Activated CD4-positive, alpha-beta T cell treated with anti-CD3 and anti-CD28 coated beads for 48 hours (primary cell): ENCODE results near the gene SLC7A10.
"Not testable (repeated sequence)": the region's sequence is repeated elsewhere in the genome, so short reads cannot be mapped to it uniquely, and the experiment has no call there.

Experiments
- DNase-seq: peaks from one replicate; pipeline ENCODE4 v3.0.0-alpha.2; 2020

SLC7A10 gene

DNA sequence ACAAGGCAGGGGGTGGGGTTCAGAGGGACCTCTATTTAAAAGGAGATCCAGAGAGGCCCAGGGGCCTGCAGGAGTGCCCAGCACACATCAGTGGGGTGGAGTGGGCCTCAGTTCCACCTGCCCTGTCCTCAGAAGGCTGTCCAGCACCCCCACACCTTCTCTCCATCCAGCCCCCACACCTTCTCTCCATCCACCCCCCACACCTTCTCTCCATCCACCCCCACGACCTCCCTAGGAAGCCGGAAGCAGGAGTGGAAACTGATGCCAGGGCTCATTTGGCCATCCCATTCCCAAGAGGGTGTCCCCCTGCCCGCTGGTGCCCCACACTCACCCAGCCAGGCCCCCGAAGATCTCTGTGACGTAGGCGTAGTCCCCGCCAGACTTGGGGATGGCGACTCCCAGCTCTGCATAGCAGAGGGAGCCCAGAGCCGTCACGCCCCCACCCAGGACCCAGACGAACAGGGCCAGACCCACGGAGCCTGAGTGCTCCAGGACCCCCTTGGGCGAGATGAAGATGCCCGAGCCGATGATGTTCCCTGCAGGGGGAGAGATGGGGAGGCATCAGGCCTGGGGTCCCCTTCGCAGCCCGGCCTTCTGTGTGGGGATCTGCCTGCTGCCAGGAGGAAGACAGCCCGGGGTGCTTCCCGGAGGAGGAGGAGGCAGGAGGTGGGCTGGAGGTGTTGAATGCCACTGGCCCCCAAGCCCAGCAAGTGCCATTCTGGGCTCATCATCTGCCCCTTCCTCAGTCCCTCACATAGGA lies 10.0 kb downstream of the SLC7A10 start:
- no peak for DNase-seq

DNA sequence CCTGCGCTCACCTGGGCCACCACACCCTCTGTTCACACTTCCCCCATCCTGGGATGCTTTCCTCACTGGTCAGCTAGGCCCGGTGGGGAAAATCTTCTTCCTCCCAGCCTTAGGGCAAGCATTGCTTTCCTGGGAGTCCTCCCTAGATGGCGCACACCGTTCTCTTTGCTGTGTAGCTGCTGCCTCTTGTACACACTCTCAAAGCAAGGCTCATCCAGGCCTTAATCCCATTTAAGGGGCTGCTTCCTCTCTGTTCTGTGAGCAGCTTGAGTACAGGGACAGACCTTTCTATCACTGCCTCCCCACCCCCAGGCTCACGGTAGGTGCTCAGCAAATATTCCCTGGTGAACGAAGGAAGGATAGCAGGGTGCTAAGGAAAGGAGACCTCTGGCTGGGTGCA lies 11.1 kb downstream of the SLC7A10 start:
- DNase-seq, result no peak

GRCh38 chr19:33212436-33213172 lies 13.0 kb downstream of the SLC7A10 start:
- DNase-seq, result no peak

GRCh38 chr19:33211794-33212435 lies 13.7 kb downstream of the SLC7A10 start:
- DNase-seq, result no peak

DNA sequence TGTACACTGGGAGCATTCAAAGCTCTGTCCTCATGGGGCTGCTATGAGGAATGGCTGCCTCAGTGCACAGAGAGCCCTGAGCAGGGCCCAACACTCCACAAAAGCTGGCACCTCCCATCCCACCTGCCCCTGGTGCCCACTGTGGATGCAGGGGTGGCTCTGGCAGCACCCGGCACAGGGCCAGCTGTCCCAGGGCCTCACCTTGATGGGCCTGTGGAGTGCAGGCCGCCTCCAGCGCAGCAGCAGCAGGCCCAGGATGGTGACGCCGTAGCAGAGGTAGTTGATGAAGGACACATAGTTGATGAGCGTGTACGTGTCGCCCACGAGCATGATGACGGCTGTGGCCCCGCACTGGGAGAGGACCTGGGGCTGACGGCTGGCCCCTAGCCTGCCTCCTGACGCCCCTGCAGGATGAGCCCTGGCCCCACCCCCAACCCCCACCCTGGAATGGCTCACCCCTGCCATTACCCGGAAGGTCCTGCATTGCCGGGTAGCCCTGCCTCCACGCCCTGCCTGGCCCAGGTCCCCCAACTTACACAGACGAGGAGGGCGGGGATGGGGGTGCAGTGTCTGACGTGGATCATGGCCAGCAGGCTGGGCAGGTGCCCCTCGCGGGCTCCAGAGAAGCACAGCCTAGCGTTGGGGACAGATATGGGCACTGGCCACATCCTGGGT lies 15.2 kb downstream of the SLC7A10 start:
- no peak for DNase-seq

GRCh38 chr19:33209850-33210230 lies 15.8 kb downstream of the SLC7A10 start:
- not testable (repeated sequence) for DNase-seq

DNA sequence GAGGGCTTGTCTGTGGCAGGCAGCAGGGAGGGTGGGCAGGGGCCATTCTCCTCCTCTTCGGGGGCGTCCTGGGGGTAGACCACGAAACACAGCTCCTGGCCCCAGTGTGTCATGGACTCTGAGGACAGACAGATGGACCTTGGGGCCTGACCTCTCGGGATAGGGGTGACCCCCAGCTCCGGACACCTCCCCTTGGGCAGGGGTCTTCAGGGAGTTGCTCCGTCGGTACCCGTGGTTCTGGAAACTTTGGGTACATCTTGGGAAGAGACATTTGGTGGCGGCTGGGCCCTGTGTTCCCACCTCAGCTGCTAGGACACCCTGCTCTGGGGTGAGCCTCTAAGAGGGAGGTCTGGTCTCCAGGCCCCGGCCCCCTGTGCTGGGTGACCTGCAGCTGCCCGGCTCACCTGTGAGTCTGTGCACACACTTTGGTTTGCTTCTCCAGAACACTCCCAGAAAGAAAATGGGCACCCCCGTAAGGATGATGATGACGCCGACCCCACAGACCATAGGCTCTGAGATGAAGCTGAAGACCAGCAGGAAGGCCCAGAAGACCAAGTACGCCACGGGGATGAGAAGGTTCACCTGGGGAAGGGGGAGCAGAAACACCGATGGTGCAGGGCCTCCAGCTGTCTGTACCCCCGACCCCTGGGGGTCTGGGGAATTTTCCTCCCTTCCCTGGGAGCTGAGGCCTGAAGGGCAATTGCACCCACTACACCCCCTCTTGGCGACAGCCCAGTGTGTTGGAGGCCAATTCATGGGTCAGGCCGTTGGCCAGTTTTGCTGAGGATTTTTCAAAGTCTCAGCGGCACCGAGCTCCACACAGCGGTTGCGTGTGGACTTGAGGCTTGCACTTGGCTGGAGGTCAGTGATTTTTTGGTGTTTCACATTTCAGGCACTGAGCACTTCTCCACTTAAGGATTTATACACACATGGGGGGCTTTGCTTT lies 16.5 kb downstream of the SLC7A10 start:
- no peak for DNase-seq

- no peak for DNase-seq
Observed at GRCh38 chr19:33208371-33208895, 17.2 kb downstream of the SLC7A10 start.

DNA sequence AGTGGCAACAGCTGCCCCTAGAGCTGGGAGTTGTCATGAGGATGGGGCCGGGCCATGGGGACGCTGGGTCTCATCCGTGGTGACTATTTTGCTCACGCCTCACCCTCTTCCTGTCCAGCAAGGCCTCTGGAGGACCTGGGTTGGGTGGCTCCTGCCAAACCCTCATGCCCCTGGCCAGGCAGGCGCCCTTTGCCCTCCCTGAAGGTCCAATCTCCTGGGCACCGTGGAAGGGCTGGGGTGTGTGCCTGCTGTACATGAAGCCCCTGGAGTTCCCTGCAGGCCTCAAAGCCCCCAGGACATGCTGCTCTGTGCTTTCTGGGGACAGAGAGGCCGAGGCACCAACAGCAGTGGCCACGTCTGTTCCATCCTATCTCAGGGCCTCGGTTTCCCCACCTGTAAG lies 17.7 kb downstream of the SLC7A10 start:
- DNase-seq, result no peak

GRCh38 chr19:33207040-33207620 lies 18.5 kb downstream of the SLC7A10 start:
- DNase-seq, result no peak

- DNase-seq, result no peak
Observed at GRCh38 chr19:33206261-33207039, 19.2 kb downstream of the SLC7A10 start.

GRCh38 chr19:33205531-33206260 lies 20.0 kb downstream of the SLC7A10 start:
- DNase-seq, result no peak

DNA sequence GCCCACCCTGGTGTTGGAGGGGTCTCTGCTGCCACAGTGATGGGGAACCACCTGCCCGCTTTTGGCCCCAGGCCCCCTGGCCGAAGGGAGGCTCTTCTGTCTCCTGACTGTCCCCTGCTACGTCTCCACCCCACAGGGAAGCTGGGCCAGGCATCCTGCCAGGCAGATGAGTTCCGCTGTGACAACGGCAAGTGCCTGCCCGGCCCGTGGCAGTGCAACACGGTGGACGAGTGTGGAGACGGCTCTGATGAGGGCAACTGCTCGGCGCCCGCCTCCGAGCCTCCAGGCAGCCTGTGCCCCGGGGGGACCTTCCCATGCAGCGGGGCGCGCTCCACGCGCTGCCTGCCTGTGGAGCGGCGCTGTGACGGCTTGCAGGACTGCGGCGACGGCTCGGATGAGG lies 20.5 kb downstream of the SLC7A10 start:
- DNase-seq, result no peak

- DNase-seq, result no peak
Observed at GRCh38 chr19:33204136-33204973, 21.3 kb downstream of the SLC7A10 start.

DNA sequence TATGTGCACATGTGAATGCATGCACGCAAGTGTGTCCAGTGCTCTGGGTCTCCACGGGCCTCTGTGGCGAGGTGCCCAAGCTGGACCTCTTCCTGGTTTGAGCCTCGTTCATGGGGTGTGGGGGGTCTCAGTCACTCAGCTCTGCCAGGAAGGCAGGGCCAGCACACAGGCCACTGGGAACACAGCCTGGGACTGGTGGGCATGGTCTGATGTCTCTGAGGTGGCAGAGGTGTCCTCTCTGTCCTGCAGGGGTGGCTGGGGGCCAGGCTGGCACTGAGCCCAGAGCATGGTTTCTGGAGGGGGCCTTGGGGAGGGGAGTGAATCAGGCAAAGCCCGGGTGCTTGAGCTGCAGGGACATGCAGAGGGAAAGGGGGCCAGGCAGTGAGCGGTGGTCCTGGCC lies 22.1 kb downstream of the SLC7A10 start:
- no peak for DNase-seq

DNA sequence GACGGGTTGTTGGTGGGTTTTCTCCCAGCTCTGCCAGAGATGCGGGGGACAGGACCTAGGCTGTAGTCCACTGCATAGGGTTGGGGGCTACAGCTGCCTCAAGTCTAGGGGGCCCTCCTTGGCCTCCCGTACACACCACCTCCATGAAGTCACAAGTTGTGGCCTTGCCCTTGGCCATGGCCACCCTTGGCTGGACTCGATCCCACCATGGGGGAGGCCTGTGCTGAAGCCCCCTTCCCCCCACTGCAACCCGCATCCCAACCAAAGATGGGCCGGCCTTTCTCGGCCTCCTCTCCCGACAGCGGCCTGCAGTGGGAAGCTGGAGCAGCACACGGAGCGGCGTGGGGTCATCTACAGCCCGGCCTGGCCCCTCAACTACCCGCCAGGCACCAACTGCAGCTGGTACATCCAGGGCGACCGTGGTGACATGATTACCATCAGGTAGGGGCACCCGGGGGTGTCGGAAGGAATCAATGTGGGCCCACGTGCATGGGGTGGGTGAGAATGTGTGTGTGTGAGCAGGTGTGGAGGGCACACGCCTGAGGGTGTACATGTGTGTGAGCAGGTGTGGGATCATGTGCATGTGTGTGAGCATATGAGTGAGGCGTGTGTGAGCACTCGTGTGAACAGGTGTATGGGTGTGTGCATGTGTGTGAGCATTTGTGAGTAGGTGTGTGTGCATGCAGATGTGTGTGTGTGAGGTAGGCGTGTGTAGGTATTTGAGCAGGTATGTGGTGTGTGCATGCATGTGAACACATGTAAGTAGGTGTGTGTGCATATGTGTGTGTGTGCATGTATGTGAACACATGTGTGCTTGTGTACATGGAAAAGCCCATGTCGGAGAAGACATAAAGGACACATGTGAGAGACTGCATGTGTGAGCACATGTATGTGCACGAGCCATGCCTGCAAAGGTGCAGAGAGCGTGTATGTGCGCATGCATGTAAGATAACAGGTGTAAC lies 22.8 kb downstream of the SLC7A10 start:
- no peak for DNase-seq

GRCh38 chr19:33201886-33202545 lies 23.6 kb downstream of the SLC7A10 start:
- DNase-seq, result no peak
